A673 (cell line): ENCODE data around the gene HOXB3. TPM values are rescaled to one million over a fixed set of nuclear protein-coding genes. Genes with fewer than 3 reads are reported as not detected.
A peak's percentile ranks its signal among the peaks of the same experiment; 100 is the strongest.

ENCODE experiments used
- BruUV-seq: library from RNA; stranded (reverse); fragments of 400-500 nt; replicated peaks from 2 replicates; lab custom pipeline; 2021; lab: Mats Ljungman, UMichigan
- CTCF ChIA-PET: fragments of 300-600 bp; sonication (Branson Sonifier 250); formaldehyde crosslinking; loops from one replicate; lab custom pipeline; 2022; ENCODE audit warnings: antibody characterized with exemption; lab: Charles Lee
- POLR2A ChIA-PET: fragments of 300-600 bp; sonication (Branson Sonifier 250); formaldehyde crosslinking; loops from one replicate; lab custom pipeline; 2022; ENCODE audit warnings: antibody characterized with exemption; ENCODE audit not compliant: low non-redundant PET; lab: Charles Lee
- DNase-seq: peaks from one replicate; pipeline ENCODE4 v3.0.0-alpha.2; 2015; ENCODE audit warnings: low spot score
- H3K27ac ChIP-seq: fragments of 200-600 bp; sonication (generic); 2 replicates; pipeline ENCODE4 v1.5.1; 2016; ENCODE audit warnings: mixed run types, low read depth, mild to moderate bottlenecking, mixed read lengths, antibody characterized with exemption, low read length; ENCODE audit not compliant: poor library complexity, severe bottlenecking
- H3K27me3 ChIP-seq: fragments of 200-600 bp; sonication (generic); replicated peaks from 2 replicates; pipeline ENCODE4 v1.6.1; 2017; ENCODE audit warnings: mixed run types, low read depth, mild to moderate bottlenecking, mixed read lengths, antibody characterized with exemption, low read length; ENCODE audit not compliant: insufficient read depth, poor library complexity
- H3K36me3 ChIP-seq: fragments of 200-600 bp; sonication (generic); 2 replicates; pipeline ENCODE4 v1.6.1; 2016; ENCODE audit warnings: mixed run types, mild to moderate bottlenecking, mixed read lengths, antibody characterized with exemption, low read length; ENCODE audit not compliant: insufficient read depth, poor library complexity, severe bottlenecking
- H3K4me1 ChIP-seq: fragments of 200-600 bp; sonication (generic); 2 replicates; pipeline ENCODE4 v1.6.1; 2017; ENCODE audit warnings: mixed run types, mild to moderate bottlenecking, mixed read lengths, antibody characterized with exemption, low read length; ENCODE audit not compliant: insufficient read depth, poor library complexity, severe bottlenecking
- H3K4me3 ChIP-seq: fragments of 200-600 bp; sonication (generic); 2 replicates; pipeline ENCODE4 v1.5.1; 2016; ENCODE audit warnings: low read depth, mixed run types, mild to moderate bottlenecking, mixed read lengths, low read length; ENCODE audit not compliant: poor library complexity, severe bottlenecking
- H3K9me3 ChIP-seq: fragments of 200-600 bp; sonication (generic); 2 replicates; pipeline ENCODE4 v1.6.1; 2016; ENCODE audit warnings: mixed run types, low read depth, mild to moderate bottlenecking, mixed read lengths, antibody characterized with exemption, low read length; ENCODE audit not compliant: poor library complexity, severe bottlenecking
- CTCF ChIP-seq: fragments of 300-800, 200-600 bp; sonication (generic); conservative IDR thresholded peaks from 2 replicates; pipeline ENCODE4 v1.5.1; 2017; ENCODE audit warnings: low read depth, mild to moderate bottlenecking, antibody characterized with exemption, low read length, moderate library complexity, mixed read lengths
- EZH2 ChIP-seq: fragments of 200-600 bp; sonication (generic); IDR thresholded peaks from 2 replicates; pipeline ENCODE4 v1.6.1; 2017; ENCODE audit warnings: borderline replicate concordance, low read depth, mild to moderate bottlenecking, mixed read lengths, antibody characterized with exemption, low read length; ENCODE audit not compliant: poor library complexity, severe bottlenecking
- intact Hi-C: fragments of 100-400 bp; cut with micrococcal nuclease; formaldehyde crosslinking; loops from one replicate; pipeline ENCODE4 v1.10.0; 2022; ENCODE audit not compliant: unreplicated experiment
- total RNA-seq: library from RNA; stranded (reverse); gene quantifications from 2 replicates; pipeline ENCODE4 v1.2.3, GENCODE V29; 2021

Gene HOXB3
- total RNA-seq, 1 experiment from 2014 or later, result 40.7 TPM

DNA sequence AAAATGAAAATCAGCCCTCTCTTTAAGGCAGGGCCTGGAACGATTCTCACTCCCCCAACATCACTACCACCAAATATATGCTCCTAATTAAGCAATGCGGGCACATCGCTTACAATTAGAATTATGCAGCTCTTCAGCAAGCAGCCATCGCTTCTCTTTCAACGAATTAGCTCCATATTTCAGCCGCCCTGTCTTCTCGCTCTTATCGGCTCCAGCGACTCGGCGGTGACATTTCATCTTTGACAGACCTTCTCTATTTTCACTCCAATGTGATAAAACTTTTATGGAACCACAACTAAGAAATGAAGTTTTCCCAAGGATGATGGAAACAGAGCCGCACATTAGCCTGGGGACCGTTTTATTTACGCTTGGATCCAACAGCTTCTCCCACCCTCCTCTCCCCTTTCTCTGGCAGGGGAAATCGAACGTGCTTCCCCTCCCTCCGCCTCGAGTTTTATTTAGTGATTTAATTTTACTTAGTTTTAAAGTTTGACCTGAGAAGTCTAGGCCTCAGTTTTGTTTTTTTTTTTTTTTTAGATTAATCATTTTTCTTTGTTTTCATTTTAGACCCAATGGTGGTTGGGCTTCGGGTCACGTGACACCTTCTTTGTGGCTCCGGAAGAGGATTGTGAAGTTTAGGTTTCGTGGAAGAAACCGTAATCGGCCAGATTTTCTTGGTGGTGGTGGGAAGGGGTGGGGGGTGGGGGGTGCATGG lies 42.1 kb downstream of the HOXB3 start:
- Histone ChIP-seq H3K4me1 (peaks cover 48% of the 10 kb centered on the region), H3K27me3 (no peaks in the 10 kb centered on the region), H3K9me3 (no peaks in the 10 kb centered on the region), H3K27ac (peak overlapping the region; percentile 95), H3K4me3 (peak overlapping the region; percentile 22), H3K36me3 (peaks cover 29% of the 10 kb centered on the region)
- DNase-seq, result no peak
- ChIA-PET POLR2A (interaction anchor here (0.6 kb wide), 1 partner anchor 27 kb away, joined by 9 read pairs; no protein-coding TSS in a partner anchor), CTCF (interaction anchor here (0.6 kb wide), 1 partner anchor 410 kb away, joined by 3 read pairs; no protein-coding TSS in a partner anchor)
- no peak for TF ChIP-seq CTCF
- no peak for TF ChIP-seq EZH2
- no TSS peak for BruUV-seq
- intact Hi-C loops, result no loop called here

DNA sequence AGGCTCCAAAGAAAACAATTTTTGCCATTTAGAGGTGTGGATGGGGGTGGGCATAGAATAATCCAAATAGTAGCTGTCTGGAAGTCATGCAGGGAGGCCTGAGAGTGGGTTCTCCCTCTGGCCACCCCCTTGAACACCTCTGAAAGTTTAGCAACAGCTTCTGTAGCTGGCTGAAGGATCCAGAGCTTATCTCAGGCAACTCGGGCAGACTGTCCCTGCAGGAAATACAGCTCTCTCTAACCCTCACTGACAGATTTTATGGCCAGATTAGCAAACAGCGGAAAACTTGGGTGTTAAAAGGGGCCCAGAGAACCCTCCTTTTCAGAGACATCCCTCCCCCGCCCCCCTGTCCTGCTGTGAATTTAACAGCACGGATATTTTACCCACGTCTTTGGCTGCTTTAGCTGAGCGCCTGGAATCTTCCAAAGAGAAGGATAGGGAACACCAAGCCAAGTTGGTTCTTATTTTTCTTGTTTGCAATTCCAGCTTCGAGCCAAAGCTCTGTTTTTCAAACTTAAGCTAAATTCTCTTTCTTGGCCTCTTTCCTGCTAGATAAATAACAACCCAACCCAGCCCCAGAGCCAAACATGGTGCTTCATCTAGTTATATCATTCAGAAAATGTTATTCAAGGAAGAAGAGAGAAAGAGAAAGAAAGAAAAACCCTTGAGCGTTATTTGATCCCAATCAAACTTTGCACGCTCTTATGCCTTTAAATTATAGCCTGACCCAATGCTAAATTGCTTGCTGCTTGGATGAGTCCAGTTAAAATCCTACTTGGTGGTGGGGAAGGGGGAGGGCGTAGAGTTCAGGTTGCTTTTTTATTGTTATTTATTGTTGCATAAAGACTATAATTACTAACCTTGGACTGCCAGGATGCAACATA lies 42.9 kb downstream of the HOXB3 start:
- Histone ChIP-seq H3K27me3 (no peaks in the 10 kb centered on the region), H3K27ac (peak overlapping the region; percentile 95), H3K9me3 (no peaks in the 10 kb centered on the region), H3K4me3 (peak overlapping the region; percentile 85), H3K4me1 (peaks cover 48% of the 10 kb centered on the region), H3K36me3 (peaks cover 30% of the 10 kb centered on the region)
- intact Hi-C loops, result no loop called here
- POLR2A ChIA-PET, result interaction anchor here (0.6 to 0.7 kb wide), 3 partner anchors 22 to 466 kb away, joined by 4 to 9 read pairs (median 4); no protein-coding TSS in a partner anchor
- DNase-seq, result peak; percentile 95
- no peak for TF ChIP-seq EZH2
- no peak for TF ChIP-seq CTCF
- CTCF ChIA-PET, result interaction anchor here (0.6 to 1.0 kb wide), 2 partner anchors 9 to 410 kb away, joined by 3 read pairs; no protein-coding TSS in a partner anchor
- BruUV-seq, result no TSS peak
